HCT116 (cell line): Measurements from ENCODE around the gene WASF2. TPM values are rescaled to one million over a fixed set of nuclear protein-coding genes. Genes with fewer than 3 reads are reported as not detected.

Source experiments
- ATAC-seq: fragments of 200-7000 bp; cut with Tn5 transposase; 2 replicates; pipeline ENCODE4 v1.9.1; 2020; ENCODE audit warnings: mild to moderate bottlenecking, moderate library complexity
- BruUV-seq: library from RNA; stranded (reverse); fragments of 400-500 nt; replicated peaks from 2 replicates; lab custom pipeline; 2021; lab: Mats Ljungman, UMichigan
- CTCF ChIA-PET: fragments of 300-600 bp; sonication (Branson Sonifier 250); formaldehyde crosslinking; loops from one replicate; lab custom pipeline; 2021; ENCODE audit warnings: antibody characterized with exemption; lab: Charles Lee
- POLR2A ChIA-PET: fragments of 300-600, 350-600 bp; sonication (Branson Sonifier 250); formaldehyde crosslinking; loops from one replicate; lab custom pipeline; 2021; ENCODE audit warnings: antibody characterized with exemption; lab: Charles Lee
- RAD21 ChIA-PET, 2 experiments: fragments of 300-600 bp; sonication (Branson Sonifier 250); formaldehyde crosslinking; loops; one replicate each; lab custom pipeline; 2023; ENCODE audit warnings: low total read pairs in 2 of 2; ENCODE audit not compliant: uncharacterized antibody in 2 of 2, unreplicated experiment in 2 of 2, low non-redundant PET in 1 of 2; lab: Charles Lee
- DNase-seq: peaks from one replicate; pipeline ENCODE4 v3.0.0-alpha.2; 2010; ENCODE audit warnings: low read depth, low spot score
- H2AFZ ChIP-seq: fragments of 200-600 bp; shearing (Covaris generic), sonication (generic); 2 replicates; pipeline ENCODE4 v1.6.1; 2017; ENCODE audit warnings: low read depth, mixed run types, mixed read lengths, antibody characterized with exemption, low read length; ENCODE audit not compliant: poor library complexity, severe bottlenecking
- H3K27ac ChIP-seq: 2 replicates; pipeline ENCODE4 v1.5.1; 2012; ENCODE audit warnings: low read depth, low read length
- H3K27me3 ChIP-seq: fragments of 200-600 bp; sonication (generic); 2 replicates; pipeline ENCODE4 v1.6.1; 2016; ENCODE audit warnings: mixed run types, low read length, mixed read lengths; ENCODE audit not compliant: insufficient read depth
- H3K36me3 ChIP-seq, 2 experiments: fragments of 200-500 bp in 1 of 2; fragments of 200-600 bp in 1 of 2; sonication (Bioruptor generic) in 1 of 2; sonication (generic) in 1 of 2; 2 replicates each; pipeline versions ENCODE4 v1.5.1 to v1.6.1; 2014 to 2016; ENCODE audit warnings: low read length in 2 of 2, inconsistent platforms in 1 of 2, mixed read lengths in 1 of 2, mixed run types in 1 of 2; ENCODE audit not compliant: insufficient read depth in 2 of 2, control insufficient read depth in 1 of 2
- H3K4me1 ChIP-seq, 2 experiments: fragments of 200-600 bp in 1 of 2; sonication (generic) in 1 of 2; 2 replicates each; pipeline versions ENCODE4 v1.5.1 to v1.6.1; 2012 to 2017; ENCODE audit warnings: low read length in 2 of 2, inconsistent platforms in 1 of 2, mild to moderate bottlenecking in 1 of 2, mixed read lengths in 1 of 2, mixed run types in 1 of 2, moderate library complexity in 1 of 2; ENCODE audit not compliant: insufficient read depth in 2 of 2, control insufficient read depth in 1 of 2
- H3K4me2 ChIP-seq: fragments of 200-600 bp; sonication (generic); 2 replicates; pipeline ENCODE4 v1.6.1; 2017; ENCODE audit warnings: mixed run types, low read length, mixed read lengths
- H3K4me3 ChIP-seq, 2 experiments: fragments of 200-600 bp in 1 of 2; sonication (generic) in 1 of 2; replicated peaks in 1 of 2; 2 replicates each; pipeline ENCODE4 v1.5.1; 2011 to 2016; ENCODE audit warnings: low read length in 2 of 2, control low read depth in 1 of 2, low read depth in 1 of 2, mild to moderate bottlenecking in 1 of 2, mixed read lengths in 1 of 2, mixed run types in 1 of 2
- H3K79me2 ChIP-seq: fragments of 200-600 bp; sonication (generic); 2 replicates; pipeline ENCODE4 v1.6.1; 2017; ENCODE audit warnings: mild to moderate bottlenecking, mixed run types, low read length, moderate library complexity, mixed read lengths; ENCODE audit not compliant: insufficient read depth
- H3K9ac ChIP-seq: fragments of 200-600 bp; sonication (generic); 2 replicates; pipeline ENCODE4 v1.6.1; 2016; ENCODE audit warnings: low read length, mixed read lengths
- H3K9me2 ChIP-seq: fragments of 200-600 bp; sonication (generic), shearing (Covaris generic); 2 replicates; pipeline ENCODE4 v1.6.1; 2017; ENCODE audit warnings: mixed run types, mild to moderate bottlenecking, moderate library complexity; ENCODE audit not compliant: insufficient read depth
- H3K9me3 ChIP-seq, 2 experiments: fragments of 200-500 bp in 1 of 2; fragments of 200-600 bp in 1 of 2; sonication (Bioruptor generic) in 1 of 2; sonication (generic) in 1 of 2; 2 replicates each; pipeline ENCODE4 v1.6.1; 2014 to 2017; ENCODE audit warnings: low read length in 2 of 2, mixed read lengths in 2 of 2, inconsistent platforms in 1 of 2, low read depth in 1 of 2, mild to moderate bottlenecking in 1 of 2, mixed run types in 1 of 2, moderate library complexity in 1 of 2; ENCODE audit not compliant: control insufficient read depth in 1 of 2, insufficient read depth in 1 of 2
- H4K20me1 ChIP-seq: fragments of 200-600 bp; sonication (generic), shearing (Covaris generic); 2 replicates; pipeline ENCODE4 v1.6.1; 2017; ENCODE audit warnings: mixed run types, mild to moderate bottlenecking, moderate library complexity; ENCODE audit not compliant: insufficient read depth
- ELF1 ChIP-seq: IDR thresholded peaks from 2 replicates; pipeline ENCODE4 v1.6.1; 2012; ENCODE audit warnings: low read depth, borderline replicate concordance
- YY1 ChIP-seq: IDR thresholded peaks from 2 replicates; pipeline ENCODE4 v1.6.1; 2011; ENCODE audit warnings: low read length, low read depth, moderate library complexity, mild to moderate bottlenecking; ENCODE audit not compliant: insufficient replicate concordance; ENCODE audit errors: extremely low read depth
- ZBTB33 ChIP-seq: IDR thresholded peaks from 2 replicates; pipeline ENCODE4 v1.6.1; 2011; ENCODE audit warnings: mild to moderate bottlenecking, low read length, moderate library complexity; ENCODE audit not compliant: insufficient replicate concordance; ENCODE audit errors: extremely low read depth
- ZFX ChIP-seq: fragments of 450-650 bp; IDR thresholded peaks from 2 replicates; pipeline ENCODE4 v1.6.1; 2017
- intact Hi-C: fragments of 100-400 bp; cut with micrococcal nuclease; formaldehyde crosslinking; loops from 2 replicates; pipeline ENCODE4 v1.10.0; 2022
- total RNA-seq: library from RNA; stranded (reverse); gene quantifications from one replicate; pipeline ENCODE4 v1.2.1, GENCODE V29; 2021; ENCODE audit not compliant: unreplicated experiment

Gene WASF2
- total RNA-seq, 1 experiment from 2014 or later = 111 TPM

GRCh38 chr1:27527223-27527889 lies 37.4 kb upstream of the WASF2 start:
- peak overlapping the region; percentile 76 for H3K9ac ChIP-seq
- intact Hi-C loops = no loop called here

More at GRCh38 chr1:27527223-27527889, 37.4 kb upstream of the WASF2 start:
- H3K9me2 ChIP-seq = no peaks in the 10 kb centered on the region
- H3K79me2 ChIP-seq = no peaks in the 10 kb centered on the region
- DNase-seq (no peak), ATAC-seq (no peak; the same call in none of the 2 replicates)
- TF ChIP-seq ZBTB33 (no peak), YY1 (no peak), ELF1 (no peak), ZFX (no peak)
- H2AFZ ChIP-seq = no peak overlapping the region
- RAD21 ChIA-PET = no interaction called here
- H3K36me3 ChIP-seq = no peaks in the 10 kb centered on the region
- no peaks in the 10 kb centered on the region for H3K9me3 ChIP-seq
- CTCF ChIA-PET = interaction anchor here (1.2 kb wide), 1 partner anchor 30 kb away, joined by 5 read pairs; no protein-coding TSS in a partner anchor
- POLR2A ChIA-PET = interaction anchor here (0.6 kb wide), 1 partner anchor 534 kb away, joined by 3 read pairs; the partner anchor contains the start of gene TRNP1
- H3K4me1 ChIP-seq = peaks cover 40 to 85% of the 10 kb centered on the region in 2 experiments
- H3K4me3 ChIP-seq = peak overlapping the region; percentile 57 to 59
- H3K27ac ChIP-seq = peak overlapping the region; percentile 89
- H4K20me1 ChIP-seq = no peaks in the 10 kb centered on the region
- no peaks in the 10 kb centered on the region for H3K27me3 ChIP-seq
- H3K4me2 ChIP-seq = peak overlapping the region; percentile 84
- BruUV-seq = no TSS peak
